ENCODE measurements around the gene SCNM1.
"Not testable (repeated sequence)": the region's sequence is repeated elsewhere in the genome, so short reads cannot be mapped to it uniquely, and the experiment has no call there.

SCNM1 gene

DNA sequence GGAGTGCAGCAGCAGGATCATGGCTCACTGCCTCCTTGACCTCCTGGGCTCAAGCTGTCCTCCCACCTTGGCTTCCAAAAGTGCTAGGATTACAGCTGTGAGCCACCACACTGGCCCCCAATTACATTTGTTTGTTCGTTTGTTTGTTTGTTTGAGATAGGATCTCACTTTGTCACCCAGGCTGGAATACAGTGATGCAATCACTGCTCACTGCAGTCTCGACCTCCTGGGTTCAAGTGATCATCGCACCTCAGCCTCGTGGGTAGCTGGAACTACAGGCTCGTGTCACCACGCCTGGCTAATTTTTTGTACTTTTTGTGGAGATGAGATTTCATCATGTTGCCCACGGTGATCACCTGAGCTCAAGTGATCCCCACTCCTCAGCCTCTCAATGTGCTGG, 26.1 kb downstream of the SCNM1 start:
- no peak for DNase-seq (ENCODE audit: extremely low read depth in 1 of 2, low read depth in 1 of 2)

DNA sequence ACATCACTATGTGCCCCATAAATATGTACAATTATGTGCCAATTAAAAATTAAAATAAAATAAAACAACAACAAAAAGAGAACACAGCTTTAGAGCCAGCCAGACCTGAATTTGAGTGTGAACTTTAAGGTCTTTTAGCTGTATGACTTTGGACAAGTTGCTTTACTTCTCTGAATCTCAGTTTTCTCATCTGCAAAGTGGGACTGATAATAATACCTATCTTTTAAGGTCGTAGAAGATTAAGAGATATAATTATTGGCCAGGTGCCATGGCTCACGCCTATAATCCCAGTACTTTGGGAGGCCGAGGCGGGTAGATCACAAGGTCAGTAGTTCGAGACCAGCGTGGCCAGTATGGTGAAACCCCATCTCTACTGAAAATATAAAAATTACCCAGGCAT, 27.4 kb downstream of the SCNM1 start:
- no peak for DNase-seq (ENCODE audit: extremely low read depth in 1 of 2, low read depth in 1 of 2)

DNA sequence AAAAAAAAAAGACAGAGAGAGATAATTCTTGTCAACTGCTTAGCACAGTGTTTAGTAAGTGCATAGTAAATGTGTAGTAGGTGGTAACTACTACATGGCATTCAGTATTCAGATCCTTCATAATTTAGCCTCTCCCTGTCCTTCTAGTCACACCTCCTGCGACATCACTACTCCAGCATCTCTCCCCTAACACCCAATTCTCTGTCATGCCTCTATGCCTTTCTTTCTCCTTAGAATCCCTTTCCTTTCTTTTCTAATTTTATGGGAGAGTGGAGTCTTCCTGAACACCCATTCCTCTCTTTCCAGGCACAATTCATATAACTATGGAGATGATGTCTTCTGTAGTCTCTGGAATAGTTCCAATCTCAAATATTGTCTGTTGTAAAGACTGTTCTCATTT, 27.9 kb downstream of the SCNM1 start:
- DNase-seq (ENCODE audit: extremely low read depth in 1 of 2, low read depth in 1 of 2): no peak

DNA sequence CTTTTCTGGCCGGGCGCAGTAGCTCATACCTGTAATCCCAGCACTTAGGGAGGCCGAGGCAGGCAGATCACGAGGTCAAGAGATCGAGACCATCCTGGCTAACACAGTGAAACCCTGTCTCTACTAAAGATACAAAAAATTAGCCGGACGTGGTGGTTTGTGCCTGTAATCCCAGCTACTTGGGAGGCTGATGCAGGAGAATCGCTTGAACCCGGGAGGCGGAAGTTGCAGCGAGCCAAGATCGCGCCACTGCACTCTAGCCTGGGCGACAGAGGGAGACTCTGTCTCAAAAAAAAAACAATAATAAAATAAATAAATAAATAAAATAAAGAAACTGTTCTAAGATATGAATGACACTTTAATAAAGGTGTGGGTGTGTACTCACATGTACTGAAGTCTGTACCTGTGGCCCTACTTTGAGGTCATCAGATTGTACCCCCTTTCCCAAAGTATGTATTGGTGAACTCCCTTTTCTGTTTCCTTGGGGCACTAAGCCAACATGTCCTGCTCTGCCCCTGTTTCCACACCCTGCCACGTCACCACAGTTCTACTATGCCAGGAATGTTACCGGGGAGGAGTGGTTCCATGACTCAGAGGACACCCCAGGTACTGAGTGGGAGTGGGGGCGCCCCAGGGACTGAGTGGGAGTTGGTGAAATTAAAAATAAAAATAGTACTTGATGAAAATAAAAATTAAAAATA, 29.1 kb downstream of the SCNM1 start:
- not testable (repeated sequence) for DNase-seq (ENCODE audit: extremely low read depth in 1 of 2, low read depth in 1 of 2)

DNA sequence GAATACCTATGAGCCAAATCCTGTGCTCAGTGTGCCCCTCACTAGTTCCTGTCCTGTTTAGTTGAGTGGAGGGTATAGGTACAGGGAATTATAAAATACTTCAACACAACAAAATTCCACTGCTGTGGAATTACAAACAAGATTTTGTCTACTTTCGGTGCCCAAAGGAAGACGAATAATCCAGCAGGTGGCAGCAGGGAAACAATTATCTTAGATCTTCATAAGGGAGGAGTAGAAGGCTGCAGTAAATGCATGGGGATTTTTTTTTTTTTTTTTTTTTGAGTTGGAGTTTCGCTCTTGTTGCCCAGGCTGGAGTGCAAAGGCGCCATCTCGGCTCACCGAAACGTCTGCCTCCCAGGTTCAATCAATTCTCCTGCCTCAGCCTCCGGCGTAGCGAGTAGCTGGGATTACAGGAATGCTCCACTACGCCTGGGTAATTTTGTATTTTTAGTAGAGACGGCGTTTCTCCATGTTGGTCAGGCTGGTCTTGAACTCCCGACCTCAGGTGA, 30.4 kb downstream of the SCNM1 start:
- DNase-seq (ENCODE audit: extremely low read depth in 1 of 2, low read depth in 1 of 2): peak in 1 of 2 donors; percentile 42

DNA sequence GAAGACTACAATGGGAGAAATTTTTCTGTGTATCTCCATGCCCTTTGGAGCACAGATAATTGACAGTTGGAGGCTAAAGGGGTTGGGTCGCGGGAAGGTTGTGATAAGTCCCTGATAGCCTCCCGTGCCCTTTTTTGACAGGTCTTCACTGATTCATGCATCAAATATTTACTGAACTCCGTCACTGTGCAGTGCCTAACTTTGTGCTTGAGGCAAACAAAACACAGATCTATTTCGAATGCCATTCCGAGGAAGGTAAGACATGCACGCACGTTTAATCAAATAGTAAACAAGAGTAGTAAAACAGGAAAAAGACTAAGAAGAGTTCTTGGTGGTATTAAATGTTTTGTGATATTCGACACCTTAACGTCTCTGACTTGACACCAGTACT, 31.9 kb downstream of the SCNM1 start:
- no peak for DNase-seq (ENCODE audit: extremely low read depth in 1 of 2, low read depth in 1 of 2)

DNA sequence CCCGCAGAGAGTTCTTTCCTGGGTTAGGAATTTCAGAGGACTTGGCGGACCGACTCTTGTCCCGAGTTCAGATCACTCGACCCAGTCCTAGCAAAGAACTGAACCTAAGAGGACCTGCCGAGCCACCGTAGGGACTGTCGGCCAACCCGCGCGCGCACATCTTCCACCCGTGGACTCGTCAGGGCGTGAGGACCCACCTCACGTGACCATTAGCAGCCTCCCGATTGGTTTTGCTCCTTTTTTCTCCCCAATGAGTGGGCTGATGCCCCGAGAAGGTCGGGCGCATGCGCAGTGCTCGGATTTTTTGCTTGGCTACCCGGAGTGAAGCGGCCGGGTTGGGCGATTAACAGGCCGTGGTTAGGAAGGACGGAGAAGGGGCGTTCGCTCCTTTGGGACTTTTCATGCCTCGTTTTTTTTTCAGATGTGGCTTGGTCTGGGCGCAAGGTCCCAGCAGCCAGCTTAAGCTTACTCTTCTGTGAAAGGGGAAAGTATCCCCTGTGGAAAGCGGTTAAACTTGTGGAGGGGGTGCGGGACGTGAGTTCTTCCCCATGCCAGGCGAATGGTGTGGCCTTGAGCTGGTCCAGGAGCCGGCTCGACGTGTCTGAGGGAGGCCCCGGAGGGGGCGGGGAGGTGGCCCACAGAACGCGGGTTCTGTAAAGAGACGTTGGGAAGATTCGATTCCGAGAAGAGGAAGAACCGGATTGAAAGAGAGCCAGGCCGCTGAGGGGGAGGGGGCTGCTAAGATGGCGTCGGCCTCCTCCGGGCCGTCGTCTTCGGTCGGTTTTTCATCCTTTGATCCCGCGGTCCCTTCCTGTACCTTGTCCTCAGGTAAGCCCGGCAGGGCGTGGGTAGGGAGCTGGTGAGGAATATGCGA, 32.5 kb downstream of the SCNM1 start, which contains the start of gene PIP5K1A:
Gene PIP5K1A, plus strand, starts transcription at position 299 of the 874 bp plus-strand sequence. Its CDS starts 445 bp downstream, at position 744.
- peak; percentile 95 to 99 for DNase-seq (ENCODE audit: extremely low read depth in 1 of 2, low read depth in 1 of 2)

DNA sequence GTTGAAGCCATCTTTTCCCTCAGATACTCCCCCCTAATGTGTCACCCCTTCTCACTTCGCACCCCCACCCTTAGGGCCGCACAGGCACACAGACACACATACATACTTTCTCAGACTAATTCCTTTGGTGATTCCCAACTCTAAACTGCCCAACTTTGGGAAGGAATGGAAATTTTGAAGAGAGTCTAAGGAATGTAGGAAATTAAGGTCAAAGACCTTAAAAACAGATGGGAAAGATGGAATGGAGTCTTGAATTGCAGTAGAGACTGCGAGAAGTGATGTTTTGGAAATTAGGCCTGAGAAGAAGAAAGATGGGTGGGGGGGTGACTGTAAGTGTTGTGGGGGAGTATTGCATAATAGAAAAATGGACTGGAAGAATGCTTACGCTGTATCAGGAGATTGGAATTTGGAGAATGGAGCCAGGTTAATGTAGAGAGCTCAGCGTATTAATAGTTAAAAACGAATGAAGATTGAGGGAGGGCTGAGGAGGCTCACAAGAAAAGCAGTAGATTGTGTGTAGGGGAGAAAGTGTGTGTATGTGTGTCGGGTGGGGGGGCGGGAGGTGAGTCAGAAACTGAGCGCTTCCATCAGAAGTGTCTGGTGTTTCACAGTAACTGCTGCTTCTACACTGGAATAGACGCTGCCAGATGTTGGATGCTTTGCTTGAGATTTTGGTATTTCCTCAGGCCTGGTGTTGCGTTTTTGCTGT, 34.1 kb downstream of the SCNM1 start:
- no peak for DNase-seq (ENCODE audit: extremely low read depth in 1 of 2, low read depth in 1 of 2)

DNA sequence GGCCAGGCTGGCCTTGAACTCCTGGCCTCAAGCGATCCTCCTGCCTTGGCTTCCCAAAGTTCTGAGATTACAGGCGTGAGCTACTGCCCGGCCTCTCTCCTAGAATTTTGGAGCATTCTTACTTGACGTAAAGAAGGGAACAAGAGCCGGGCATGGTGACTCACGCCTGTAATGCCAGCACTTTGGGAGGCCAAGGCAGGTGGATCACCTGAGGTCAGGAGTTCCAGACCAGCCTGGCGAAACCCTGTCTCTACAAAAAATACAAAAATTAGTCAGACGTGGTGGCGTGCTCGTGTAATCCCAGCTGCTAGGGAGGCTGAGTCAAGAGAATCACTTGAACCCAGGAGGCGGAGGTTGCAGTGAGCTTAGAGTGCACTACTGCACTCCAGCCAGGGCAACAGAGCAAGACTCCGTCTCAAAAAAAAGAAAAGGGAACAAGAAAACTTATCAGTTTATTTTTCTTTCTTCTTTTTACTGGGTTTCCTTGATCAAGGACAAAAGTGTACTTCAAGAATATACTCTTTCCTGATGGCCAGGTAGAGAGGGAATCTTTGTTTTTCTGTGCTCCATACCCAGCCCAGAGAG, 39.5 kb downstream of the SCNM1 start:
- not testable (repeated sequence) for DNase-seq (ENCODE audit: extremely low read depth in 1 of 2, low read depth in 1 of 2)

DNA sequence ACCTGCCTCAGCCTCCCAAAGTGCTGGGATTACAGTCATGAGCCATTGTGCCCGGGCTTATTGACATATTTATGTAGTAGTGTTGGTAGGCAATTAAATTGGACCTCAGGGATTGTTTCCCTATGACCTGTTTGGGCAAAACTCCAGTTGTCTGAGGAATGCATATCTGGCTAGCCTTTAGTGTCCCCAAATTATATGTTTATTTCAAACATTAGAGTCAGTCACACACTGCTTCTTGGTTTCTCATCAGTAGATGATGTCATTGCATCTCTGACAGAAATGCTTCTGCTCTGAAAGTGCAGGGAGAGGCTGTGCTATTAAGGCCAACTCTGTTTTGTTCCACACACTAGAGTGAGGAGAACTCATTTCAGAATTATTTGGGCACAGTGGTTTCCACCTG, 44.9 kb downstream of the SCNM1 start:
- no peak for DNase-seq (ENCODE audit: extremely low read depth in 1 of 2, low read depth in 1 of 2)

DNA sequence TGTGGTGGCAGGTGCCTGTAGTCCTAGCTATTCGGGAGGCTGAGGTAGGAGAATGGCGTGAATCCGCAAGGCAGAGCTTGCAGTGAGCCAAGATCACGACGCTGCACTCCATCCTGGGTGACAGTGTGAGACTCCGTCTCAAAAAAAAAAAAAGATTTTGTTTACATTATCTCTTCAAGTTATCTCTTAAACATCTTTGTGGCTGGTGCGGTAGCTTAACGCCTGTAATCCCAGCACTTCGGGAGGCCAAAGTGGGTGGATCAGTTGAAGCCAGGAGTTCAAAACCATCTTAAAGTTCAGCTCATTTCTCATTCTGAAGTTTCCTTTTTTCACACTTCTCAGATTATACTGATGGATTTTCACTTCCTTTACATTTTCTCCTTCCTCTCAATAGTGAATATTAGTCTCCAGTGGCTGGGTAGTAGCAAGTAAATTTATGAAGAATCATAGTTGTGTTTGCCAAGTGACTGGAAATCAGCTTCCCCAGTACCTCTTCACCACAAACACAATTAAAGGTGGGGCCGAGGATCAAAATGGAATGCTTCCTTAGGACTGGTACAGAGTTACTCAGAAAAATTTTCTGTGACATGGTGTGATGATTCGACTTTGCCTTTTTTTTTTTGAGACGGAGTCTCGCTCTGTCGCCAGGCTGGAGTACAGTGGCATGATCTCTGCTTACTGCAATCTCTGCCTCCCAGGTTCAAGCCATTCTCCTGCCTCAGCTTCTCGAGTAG, 46.2 kb downstream of the SCNM1 start:
- no peak for DNase-seq (ENCODE audit: extremely low read depth in 1 of 2, low read depth in 1 of 2)

DNA sequence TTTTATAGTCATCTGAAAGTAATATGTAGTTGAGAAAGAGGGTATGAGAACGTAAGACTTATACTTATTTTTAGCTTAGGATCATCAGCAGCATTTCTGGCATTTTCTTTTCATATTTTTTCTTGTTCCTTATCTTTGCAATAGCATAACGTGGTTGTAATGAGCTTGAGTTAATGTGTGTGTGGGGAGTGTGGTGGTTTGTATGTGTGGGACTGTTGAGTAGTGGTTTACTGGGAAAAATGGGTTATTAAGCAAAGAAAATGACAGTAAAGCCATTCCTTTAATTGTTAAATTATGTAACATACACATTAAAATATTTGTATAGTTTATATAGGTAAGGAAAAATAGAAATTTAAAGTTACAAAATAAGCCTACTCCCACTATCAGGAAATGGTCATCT, 47.6 kb downstream of the SCNM1 start:
- no peak for DNase-seq (ENCODE audit: extremely low read depth in 1 of 2, low read depth in 1 of 2)
